Medulla oblongata (tissue), 1 donor: ENCODE data around the gene PAX5.

Source experiments
- DNase-seq: peaks from one replicate; pipeline ENCODE4 v3.0.0-alpha.2; 2015; ENCODE audit errors: extremely low spot score

Gene PAX5

GRCh38 chr9:37025071-37025822, 8.8 kb downstream of the PAX5 start:
- no peak for DNase-seq

GRCh38 chr9:37017546-37017945, 16.5 kb downstream of the PAX5 start:
- DNase-seq, result no peak

GRCh38 chr9:37011530-37011929, 22.5 kb downstream of the PAX5 start:
- no peak for DNase-seq

GRCh38 chr9:37010976-37011375, 23.1 kb downstream of the PAX5 start:
- no peak for DNase-seq

- DNase-seq, result no peak
Measured at GRCh38 chr9:37010180-37010579, 23.9 kb downstream of the PAX5 start.

DNA sequence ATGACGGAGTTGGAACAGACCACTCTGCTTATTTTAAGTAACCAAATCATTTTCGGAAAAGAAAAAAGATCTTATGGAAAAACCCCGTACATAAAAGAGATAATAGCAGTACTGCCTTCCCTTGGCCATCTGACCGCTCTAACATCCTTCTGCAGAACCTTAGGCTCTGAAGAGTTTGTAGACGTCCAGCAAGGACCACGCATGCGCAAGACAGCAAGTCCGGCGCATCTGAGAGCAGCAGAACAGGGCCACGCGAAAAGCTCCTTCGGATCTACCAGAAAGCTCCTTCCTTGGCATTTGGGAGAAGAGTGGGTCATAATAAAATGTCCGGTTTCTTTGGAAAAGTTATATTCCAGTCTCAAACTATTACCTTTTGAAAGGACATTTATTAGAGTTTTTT, 26.8 kb downstream of the PAX5 start:
- DNase-seq, result no peak

GRCh38 chr9:37005517-37006140, 28.4 kb downstream of the PAX5 start:
- no peak for DNase-seq

GRCh38 chr9:37004424-37004935, 29.6 kb downstream of the PAX5 start:
- DNase-seq, result no peak

DNA sequence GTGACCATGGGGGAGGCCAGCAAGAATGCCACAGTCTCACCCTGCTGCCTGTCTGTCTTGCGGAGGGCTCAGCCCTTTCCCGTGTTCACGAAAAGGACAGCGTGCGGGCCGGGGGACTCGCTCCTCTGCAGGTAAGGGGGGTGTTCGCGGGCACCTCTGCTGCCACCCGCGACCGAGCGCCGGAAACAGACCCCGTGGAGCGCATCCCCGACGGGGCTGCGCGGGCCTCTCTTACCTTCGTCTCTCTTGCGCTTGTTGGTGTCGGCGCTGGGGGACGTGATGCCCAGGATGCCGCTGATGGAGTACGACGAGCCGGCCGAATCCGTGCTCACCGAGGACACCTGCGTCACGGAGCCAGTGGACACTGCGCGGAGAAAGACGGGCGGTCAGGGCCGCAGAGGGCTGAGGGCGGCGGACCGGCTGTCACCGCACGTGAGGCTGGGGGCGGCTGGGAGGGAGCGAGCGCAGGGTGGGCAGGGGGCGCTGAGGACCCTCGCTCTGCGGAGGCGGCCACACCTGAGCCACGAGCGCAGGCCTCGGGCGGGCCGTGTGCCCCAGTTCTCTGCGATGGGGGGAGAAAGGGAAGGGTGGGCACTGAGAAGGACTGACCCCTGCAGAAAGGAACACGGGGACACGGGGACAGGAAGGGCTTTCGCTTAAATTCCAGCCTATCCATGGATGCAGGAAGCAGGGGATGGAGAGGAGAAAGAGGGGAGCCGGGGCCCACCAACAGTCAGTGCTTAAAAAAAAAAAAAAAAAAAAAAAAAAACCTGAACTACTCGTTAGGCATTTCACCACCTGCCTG, 31.5 kb downstream of the PAX5 start:
- DNase-seq, result no peak

GRCh38 chr9:37002036-37002412, 32.0 kb downstream of the PAX5 start:
- DNase-seq, result no peak

DNA sequence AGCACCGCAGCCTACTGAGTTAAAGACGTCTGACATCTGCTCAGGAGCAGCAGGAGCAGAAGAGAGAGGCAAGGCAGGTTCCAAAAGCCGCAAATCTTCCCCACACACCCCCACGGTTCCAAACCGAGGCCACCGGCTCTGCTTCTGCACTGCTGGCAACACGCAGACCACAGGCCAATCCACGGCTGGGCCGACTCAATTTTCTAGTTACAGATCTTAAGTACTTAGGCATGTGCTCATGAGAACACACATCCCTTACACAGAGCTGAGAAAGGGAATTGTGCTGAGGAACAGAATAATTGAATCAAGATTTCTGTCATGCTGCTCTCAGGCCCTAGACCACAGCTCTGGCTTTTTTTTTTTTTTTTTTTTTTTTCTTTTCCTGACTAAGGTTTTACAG, 32.6 kb downstream of the PAX5 start:
- no peak for DNase-seq

DNA sequence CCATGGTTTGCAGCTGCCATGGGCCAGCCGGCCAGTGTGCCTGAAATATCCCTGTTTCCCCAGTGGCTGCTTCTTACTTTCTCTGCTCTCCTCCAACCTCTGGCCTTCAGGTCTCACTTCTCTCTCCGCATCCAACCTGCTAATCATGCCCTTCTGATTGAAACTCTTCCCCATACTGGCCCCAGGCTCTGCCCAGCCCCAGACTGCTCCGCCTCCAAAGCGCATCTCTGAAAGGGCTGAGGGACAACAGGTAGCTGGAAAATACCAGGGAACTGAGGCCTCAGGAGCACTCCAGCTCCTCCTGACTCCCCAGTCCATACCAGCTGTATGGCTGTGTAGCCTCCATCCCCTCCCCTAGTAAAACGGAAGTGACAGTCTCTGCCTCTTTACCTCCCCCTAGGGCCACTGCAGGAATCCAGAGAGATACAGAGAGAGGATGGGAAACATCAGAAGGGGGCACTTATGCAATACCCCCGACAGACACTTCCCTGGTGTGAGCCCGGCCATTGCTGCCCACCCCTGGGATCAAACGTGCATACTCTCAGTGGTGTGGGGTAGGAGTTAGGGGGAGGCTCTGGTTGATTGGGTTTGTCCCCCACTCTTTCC, 34.2 kb downstream of the PAX5 start:
- no peak for DNase-seq

GRCh38 chr9:36997414-36997813, 36.7 kb downstream of the PAX5 start:
- DNase-seq, result no peak

DNA sequence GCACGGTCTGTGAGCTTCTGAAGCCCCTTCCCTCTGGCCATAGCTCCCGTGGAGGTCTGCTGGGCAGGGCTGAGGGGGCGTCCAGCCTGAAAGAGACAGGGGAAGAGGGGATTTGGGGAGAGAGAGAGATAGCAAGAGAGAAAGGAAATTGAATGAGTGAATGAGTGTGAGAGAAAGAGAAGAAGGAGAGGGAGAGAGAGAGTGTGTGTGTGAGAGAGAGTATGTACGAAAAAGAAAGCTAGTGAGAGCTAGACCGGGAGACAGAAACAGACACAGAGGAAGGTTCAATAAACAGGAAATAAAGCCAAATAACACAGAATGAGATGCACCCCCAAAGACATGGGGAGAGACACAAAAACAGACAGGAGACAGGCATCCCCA, 37.4 kb downstream of the PAX5 start:
- DNase-seq, result no peak

GRCh38 chr9:36995927-36996705, 38.0 kb downstream of the PAX5 start:
- peak; percentile 42 for DNase-seq

GRCh38 chr9:36993933-36994764, 39.9 kb downstream of the PAX5 start:
- no peak for DNase-seq

GRCh38 chr9:36992501-36993316, 41.4 kb downstream of the PAX5 start:
- DNase-seq, result no peak

DNA sequence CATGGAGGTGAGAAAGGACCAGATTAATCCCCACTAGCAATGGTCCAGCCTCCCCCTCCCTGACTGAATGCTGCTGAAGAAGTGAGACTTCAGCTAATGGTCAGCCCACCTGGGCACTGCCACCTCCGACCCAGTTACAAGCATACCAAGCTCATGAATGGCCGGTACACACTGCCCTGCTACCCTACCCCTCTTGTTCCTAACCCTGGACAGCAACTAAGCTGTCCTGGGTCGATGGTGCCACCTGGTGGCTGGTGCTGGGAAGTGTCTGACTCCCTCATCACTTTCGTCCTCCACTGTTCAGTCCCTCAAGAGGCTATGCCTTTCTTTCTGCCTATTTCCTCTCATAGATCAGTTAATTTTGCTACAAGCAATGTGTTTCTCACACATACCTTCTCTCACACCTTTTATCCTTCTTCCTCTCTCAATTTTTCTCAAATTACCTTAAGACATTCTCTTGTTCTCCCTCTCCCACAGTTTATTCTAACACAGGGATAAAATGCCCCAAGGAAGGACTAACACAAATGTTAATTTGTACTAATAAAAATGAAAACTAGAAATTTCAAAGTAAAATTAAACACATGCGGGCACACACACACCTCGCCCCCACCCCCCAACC, 42.4 kb downstream of the PAX5 start:
- DNase-seq, result no peak

- DNase-seq, result no peak
Measured at GRCh38 chr9:36988848-36989247, 45.2 kb downstream of the PAX5 start.
